SW480 (cell line): ENCODE data around the gene TMEM59.
"Not testable (repeated sequence)": the region's sequence is repeated elsewhere in the genome, so short reads cannot be mapped to it uniquely, and the experiment has no call there.

Source experiments
- DNase-seq: peaks from one replicate; pipeline ENCODE4 v3.0.0-alpha.2; 2016; ENCODE audit warnings: low spot score

Gene TMEM59, protein sequence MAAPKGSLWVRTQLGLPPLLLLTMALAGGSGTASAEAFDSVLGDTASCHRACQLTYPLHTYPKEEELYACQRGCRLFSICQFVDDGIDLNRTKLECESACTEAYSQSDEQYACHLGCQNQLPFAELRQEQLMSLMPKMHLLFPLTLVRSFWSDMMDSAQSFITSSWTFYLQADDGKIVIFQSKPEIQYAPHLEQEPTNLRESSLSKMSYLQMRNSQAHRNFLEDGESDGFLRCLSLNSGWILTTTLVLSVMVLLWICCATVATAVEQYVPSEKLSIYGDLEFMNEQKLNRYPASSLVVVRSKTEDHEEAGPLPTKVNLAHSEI

DNA sequence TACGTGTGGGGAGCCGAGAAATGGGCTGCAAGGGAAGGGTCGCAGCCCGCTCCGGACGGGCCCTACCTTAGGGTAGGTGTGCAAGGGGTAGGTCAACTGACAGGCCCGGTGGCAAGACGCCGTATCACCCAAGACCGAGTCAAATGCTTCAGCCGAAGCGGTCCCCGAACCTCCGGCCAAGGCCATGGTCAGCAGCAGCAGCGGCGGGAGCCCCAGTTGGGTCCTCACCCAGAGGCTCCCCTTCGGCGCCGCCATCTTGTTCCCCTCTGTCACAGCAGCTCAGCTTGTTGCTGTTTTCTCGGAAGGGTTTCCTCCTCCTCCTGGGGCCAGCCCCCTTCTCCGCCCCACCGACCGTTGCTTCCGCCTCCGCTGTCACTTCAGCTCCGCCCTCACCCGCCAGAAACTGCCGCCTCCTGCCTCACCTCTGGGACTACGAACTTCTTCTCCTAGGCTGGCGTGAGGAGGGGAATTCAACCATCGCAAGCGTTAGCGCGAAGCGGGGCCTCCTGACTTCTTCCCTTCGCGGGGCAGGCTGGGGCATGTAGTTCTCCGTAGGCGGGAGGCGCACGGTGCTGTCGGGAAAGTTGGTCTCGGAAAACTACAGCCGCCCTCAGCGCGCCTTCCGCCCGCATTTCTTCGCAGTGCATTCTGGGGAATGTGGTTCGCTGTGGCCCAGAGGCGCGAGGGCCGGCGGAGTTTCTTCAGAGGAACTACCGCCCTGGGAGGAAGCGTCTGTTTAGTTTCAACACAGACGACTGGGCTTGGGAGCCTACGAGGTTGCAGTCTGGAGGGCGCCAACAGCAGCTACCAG lies at the start of gene TMEM59, which contains the start of gene TCEANC2:
Gene TMEM59, minus strand, starts transcription at position 271 of the 811 bp plus-strand sequence. Its CDS starts 16 bp downstream, at position 255.
Gene TCEANC2, plus strand, starts transcription at position 675 of the 811 bp plus-strand sequence. CDS start 815 bp downstream, outside the sequence.
- DNase-seq: peak; percentile 98

DNA sequence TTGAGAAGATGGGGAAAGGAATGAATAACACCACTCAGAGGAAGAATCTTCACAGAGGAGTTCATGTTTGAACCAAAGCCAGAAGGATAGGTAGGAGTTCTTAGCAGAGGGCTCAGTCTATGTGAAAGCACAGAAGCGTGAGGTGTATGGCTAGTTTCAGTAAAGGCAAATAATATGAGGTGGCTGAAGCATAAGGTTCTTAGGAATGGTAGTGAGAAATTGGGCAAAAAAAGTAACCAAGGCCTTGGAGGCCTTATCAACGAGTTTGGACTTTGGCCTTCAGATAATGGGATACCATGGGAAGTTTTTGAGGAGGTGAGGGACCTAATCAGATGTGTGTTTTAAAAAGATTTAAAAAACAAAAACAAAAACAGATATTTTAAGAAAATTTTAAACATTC lies 47.5 kb upstream of the TMEM59 start:
- DNase-seq: no peak

DNA sequence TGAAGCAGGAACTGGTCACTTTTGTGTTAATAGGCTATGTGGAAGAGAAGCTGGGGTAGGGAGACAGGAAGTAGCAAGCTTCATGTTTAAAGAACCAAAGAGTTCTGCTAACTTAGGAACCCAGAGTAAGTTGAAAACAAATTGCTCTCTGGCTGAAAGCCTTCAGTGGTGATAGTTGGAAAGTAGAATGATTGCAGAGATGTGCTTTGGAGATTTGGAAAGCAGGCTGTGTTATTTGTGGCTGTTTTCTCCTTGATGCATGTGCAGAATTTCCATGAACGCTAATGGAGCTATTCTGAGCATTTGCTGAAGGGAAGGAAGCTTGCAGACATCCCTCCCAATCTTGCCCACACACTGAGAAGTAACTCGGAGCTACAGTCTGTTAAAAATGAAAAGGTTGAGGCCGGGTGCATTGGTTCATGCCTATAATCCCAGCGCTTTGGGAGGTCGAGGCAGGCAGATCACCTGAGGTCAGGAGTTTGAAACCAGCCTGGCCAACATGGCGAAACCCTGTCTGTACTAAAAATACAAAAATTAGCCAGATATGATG lies 46.1 kb upstream of the TMEM59 start:
- no peak for DNase-seq

DNA sequence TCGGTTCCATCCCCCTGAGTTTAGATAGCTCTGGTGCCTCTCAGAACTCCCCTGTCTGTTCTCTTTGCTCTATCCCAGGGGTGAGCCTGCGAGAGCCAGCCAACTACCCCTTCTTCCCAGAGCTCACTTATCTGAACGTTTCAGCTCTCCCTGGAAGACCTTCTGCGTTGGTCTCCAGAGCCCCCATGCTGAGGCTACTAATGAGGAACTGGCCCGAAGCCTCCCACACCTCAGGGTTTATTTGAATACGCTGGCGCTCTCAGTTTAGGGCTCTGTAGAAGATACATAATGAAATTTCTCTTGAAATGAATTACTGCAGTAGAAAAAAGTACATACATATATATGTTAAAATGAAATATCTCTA lies 43.9 kb upstream of the TMEM59 start:
- DNase-seq: no peak

DNA sequence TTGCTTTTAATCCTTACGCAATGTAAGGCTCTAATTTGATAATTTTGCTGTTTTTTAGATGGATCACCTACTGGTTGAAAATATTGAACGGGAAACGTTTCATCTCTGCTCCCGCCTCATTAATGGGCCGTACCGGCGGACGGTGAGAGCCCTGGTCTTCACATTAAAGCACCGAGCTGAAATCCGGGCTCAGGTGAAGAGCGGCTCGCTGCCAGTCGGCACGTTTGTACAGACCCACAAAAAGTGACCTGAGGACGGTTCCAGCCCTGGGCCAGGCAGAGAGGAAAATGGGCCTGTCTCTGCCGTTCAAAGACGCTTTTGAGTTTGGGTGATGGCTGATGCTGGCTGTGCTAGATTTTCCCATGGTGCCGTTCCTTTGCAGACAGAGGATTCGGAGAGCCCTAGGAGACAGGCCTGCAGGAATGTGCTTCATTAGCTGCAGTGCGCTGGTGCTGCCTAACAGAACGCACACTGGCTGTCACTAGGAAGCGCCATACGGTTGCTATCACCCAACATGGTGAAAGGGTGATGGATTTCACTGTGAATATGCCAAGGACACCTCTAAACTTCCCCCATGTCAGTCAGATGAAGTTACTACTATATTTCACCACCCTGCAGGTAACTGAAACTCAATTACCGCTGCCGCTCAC lies 43.3 kb upstream of the TMEM59 start:
- DNase-seq: no peak

DNA sequence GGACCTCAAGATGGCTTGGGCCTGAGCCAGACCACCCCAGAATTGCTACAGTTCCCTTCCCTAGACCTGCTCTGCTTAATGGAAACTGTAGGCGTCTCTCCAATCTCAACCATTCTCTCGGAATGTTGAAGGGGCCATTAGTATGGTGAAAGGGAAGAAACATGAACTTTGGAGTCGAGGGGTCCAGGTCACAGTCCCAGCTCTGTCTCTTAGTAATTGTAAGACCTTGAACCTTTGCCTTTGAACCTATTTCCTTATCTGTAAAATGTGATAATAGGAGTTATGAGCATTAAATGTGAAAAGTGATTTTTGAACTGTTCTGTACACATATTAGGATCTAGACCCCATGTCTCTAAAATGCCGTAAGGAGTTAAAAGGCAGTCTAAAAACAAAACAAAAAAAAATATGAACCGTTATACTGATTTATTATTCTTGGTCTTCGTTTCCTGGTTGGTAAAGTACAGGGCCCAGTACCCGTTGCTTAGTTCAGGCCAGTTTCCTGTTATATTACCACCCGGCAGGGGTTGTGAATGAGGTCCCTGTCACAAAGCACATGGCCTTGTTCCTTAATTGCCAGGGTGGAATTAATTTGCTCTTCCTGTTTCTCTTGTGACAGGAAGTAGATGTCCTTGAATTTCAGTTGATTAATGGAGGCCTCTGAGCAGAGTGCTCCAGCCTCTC lies 42.7 kb upstream of the TMEM59 start:
- DNase-seq: no peak

DNA sequence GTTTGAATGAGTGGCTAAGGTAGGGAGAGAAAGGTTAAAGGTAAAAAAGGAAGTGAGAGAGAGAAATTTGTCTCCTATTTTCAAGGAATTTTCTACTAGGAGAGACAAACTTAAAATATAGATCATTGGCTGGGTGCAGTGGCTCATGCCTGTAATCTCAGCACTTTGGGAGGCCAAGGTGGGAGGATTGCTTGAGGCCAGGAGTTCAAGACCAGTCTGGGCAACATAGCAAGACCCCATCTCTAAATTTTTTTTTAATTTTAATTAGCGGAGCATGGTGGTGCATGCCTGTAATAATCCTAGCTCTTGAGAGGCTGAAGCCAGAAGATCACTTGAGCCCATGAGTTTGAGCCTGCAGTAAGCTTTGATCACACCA lies 41.7 kb upstream of the TMEM59 start:
- DNase-seq: not testable (repeated sequence)

DNA sequence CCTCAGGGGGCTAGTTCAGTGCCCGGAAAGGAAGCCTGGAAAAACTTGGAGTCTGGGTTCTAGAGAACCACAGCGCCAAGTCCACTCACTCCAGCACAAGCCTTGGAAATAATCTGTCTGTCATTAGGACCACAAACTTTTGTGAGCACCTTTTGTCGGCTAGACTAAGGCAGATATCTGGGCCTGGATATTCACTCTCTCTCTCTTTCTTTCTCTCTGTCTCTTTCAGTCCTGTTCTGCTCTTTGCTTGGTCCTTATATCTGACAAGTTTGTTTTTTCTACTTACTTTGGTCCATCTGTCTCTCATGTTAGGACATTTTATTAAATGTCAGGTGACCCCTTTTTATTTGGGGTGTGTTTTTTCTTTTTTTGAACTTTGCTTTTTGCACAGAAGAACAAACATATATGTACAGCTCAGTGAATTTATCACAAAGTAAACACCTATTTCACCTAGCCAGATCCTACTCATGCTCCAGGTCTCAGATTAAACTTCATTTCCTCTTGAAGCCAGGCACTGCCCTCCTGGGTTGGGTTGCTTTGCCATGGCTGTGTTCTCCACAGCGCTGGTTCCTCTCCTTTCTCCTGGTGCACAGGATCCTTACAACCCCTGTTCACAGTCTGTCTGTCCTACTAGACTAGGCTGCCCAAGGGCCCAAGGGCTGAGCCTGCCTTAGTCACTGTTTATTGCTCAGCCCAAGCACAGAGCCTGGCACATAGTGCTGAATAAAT lies 41.2 kb upstream of the TMEM59 start:
- no peak for DNase-seq

DNA sequence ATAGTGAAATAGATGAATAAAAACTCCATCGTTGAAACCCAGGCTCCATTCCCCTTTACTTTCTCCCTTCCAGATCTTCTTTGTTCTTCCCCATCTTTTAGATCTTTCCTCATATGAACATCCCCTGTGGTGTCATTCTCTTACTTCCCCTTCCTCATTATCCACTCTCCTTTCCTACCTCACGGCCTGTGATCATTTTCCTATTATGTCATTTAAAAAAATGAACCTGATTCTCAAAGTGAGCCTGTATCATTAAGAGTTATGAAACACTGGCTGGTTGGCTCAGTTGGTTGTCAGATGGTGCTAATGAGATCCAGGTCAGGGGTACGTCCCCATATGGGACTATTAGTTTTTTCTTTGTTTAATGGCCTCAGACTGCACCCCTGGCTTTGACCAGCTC lies 38.7 kb upstream of the TMEM59 start:
- no peak for DNase-seq

DNA sequence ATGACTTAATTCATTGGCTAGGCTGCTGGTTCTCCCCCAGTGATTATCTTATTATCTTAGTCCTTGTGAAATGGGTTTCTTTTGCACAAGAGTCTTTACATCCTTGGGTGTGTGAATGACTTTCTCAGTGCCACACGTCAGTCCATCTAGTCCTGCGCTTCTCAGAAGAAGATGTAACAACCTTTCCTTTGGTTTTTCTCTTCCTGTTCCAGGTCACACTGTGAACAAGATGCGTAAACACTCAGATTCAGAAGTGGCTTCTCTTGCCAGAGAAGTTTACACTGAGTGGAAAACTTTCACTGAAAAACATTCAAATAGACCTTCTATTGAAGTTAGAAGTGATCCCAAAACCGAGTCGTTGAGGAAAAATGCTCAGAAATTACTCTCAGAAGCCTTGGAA lies 35.4 kb upstream of the TMEM59 start:
- DNase-seq: no peak

DNA sequence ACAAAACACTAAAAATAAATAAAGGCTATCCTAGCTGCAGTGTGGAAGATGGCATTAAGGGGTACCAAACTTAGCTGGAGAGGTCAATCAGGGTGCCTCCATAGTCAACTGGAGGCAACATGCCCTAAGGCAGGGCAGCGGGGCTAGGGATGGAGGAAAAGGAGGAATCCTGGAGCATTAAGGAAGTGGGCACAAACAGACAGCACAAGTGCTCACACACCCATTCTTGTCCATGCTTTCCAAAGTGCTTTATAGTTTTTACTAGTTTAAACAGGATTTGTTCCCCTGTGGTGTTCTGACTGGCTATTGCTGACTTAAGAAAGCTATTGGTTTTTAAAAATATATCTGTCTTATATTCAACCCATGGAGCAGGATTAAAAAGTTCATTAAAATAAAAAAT lies 33.8 kb upstream of the TMEM59 start:
- no peak for DNase-seq

DNA sequence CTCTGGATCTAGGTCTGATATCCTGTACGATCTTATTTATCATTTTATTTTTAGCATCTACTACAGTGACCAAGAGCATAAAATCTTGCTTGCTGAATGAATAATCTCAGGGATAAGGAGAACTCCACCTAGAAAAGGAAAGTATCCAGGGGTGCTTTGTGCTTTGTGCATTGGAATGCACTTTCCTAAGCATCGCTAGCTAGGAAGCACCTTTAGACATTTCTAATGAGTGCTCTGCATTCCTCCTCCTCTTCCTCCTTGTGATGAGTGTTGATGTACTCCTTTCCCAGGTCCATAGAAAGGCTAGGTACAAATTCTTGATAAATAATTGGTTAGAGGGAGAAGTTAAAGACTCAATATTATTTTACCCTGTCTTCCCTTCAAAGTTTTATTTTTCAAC lies 31.8 kb upstream of the TMEM59 start:
- DNase-seq: no peak

DNA sequence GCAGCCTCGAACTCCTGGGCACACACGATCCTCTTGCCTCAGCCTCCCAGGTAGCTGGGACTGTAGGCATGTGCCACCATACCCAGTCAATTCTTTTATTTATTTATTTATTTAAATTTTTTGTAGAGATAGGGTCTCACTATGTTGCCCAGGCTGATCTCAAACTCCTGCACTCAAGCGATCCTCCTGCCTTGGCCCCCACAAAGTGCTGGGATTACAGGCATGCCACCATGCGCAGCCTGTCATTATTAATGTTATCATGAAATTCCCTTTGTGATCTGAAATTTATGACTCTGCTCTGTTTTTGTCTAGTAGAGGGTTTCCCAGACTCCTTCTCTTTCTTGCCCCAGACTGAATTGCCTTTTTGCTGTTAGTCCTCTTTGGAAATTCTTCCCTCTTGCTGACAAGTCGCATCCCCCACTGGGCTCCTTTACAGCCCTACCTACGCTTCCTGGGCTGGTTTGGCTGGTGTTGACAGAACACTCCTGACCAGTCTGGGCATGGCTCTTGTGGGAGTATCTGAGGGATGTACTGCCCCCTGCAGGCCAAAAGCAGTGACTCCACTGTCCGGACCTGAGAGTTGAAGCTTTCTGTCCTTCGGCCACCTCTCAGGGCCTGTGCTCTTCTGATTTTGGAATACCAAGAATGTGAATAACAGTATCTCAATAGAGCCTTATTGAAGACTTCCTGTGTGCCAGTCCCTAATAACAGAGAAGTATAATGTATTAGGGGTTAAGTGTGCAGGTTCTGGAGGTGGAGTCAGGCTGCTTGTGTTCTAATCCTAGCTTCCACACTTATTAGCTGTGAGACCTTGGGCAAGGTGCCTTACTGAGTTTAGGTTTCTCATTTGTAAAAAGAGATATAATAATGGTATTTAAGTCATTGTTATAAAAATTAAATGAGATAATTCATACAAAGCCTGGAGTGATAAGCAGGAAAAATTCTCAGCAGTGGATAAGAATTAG lies 28.6 kb upstream of the TMEM59 start:
- DNase-seq: peak; percentile 54

DNA sequence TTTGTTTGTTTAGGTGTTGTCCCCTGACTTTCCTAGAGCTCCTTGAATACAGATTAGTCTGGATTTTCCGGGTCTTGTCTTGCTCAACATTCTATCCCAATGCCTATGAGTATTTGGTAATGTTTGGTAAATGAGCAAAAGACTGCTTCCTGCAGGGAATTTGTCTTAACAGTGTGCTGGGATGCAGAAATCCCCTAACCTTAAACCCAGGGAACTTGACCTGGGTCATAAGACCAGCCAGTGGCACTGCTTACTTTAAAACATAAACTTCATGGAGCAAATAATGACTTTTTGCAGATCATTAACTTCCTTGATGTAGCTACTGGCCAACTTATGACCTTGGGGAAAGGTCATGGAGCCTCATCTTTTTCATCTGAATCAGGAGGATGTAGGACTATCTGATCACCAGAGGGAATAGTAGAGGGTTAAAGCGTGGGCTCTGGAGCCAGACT lies 27.6 kb upstream of the TMEM59 start:
- DNase-seq: no peak

DNA sequence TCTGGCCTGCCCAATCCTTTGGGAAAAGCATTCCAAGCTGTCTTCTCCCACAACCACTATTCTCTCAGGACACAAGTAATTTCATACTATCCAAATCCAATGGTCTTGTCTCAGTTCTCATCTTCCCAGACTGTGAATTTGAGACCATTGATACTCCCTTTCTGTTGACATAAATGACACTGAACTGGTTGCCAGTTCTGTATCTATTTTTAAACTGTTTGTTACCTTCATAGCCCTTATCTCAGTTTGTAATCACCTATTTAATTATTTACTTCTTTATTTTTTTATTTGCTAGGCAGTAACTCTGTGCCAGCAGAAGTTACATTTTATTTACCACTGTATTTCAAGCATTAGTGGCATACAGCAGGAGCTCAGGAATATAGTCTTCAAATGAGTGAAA lies 24.4 kb upstream of the TMEM59 start:
- no peak for DNase-seq

DNA sequence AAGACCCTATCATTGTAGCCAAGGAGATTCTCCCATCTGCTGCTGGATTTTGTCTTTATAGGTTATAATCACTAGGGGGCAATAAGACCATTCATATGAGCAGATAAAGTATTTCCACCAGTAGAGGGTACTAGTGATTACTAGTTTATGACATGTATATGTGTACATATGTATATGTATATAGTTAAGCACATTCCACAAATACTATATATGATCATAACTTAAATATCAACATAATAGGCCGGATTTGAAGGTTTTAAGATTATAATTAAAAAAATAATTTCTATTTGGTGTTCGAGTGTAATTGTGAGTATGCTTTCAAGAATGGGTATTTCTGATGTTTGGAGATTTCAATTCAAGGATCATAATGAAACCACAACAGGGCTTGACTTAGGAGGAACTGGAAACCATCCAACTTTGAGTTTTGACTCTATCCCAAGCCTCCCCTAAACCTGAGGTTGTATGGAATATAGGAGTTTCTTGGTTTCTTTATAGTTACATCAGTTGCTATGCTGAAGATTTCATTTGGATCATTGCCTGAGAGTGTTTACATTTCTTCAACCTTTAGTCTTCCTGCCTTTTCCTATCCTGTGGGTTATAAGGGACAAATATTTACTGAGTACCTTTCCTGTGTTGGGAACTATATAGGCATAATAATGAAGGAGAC lies 17.3 kb upstream of the TMEM59 start:
- peak; percentile 75 for DNase-seq

DNA sequence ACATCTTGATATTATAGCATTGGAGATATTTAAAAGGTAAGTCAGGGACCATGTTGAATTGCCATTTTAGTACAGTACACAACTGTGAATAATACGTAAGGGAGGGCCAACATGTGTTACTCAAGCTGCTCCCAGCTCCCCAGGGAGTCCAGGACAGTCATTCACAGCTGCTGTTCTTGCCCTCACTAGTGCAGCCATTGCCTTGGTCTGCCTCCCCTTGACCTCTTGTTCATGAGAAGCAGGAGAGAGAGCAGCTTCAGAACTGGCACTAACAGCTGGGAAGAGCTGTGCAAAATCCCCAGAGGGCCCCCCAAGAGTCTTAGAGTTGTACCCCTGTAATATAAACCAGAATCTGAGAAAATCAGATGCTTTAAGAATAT lies 16.8 kb upstream of the TMEM59 start:
- DNase-seq: no peak

DNA sequence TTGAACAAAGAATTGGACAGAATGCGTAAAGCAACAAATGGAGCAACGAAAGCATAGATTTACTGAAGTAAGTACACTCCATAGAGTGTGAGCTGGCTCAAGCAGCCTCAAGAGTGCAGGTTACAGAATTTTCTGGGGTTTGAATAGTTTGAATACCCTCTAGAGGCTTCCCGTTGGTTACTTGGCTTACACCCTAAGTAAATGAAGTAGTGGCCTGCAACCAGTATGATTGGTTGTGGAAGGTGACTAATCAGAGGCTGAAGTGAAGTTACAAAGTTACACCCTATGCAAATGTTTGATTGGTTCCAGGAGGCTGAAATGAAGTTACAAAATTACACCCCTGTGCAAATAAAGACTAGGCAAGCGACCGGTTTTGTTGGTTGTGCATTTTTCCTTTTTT lies 11.3 kb upstream of the TMEM59 start:
- DNase-seq: no peak

DNA sequence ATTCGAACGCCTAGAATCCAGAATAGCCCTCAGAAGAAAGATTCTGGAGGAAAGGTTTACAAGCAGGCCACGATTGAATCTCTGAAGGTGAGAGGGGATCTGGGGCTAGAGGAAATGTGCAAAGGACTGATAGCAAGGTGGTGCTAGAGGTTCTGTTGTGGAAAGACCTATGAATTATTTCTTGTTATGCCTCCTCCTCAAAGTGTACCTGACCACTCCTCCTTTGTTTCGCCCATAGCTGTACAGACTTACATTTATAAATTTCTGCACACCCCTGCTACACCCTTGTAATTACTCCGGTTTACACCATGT lies 1.4 kb upstream of the TMEM59 start:
- no peak for DNase-seq
